ENCODE measurements around the gene PDE3A.
"Not testable (repeated sequence)": the region's sequence is repeated elsewhere in the genome, so short reads cannot be mapped to it uniquely, and the experiment has no call there.

The PDE3A gene

GRCh38 chr12:20372326-20373096, 4.2 kb downstream of the PDE3A start:
- no peak for DNase-seq (ENCODE audit: low read depth, low spot score)

- no peak for DNase-seq (ENCODE audit: low read depth, low spot score)
These were observed 6.5 kb downstream of the PDE3A start for GRCh38 chr12:20374795-20375194.

- no peak for DNase-seq (ENCODE audit: low read depth, low spot score)
These were observed 7.2 kb downstream of the PDE3A start for GRCh38 chr12:20375560-20375959.

- no peak for DNase-seq (ENCODE audit: low read depth, low spot score)
These were observed 8.6 kb downstream of the PDE3A start for GRCh38 chr12:20376984-20377383.

- no peak for DNase-seq (ENCODE audit: low read depth, low spot score)
These were observed 9.4 kb downstream of the PDE3A start for GRCh38 chr12:20377750-20378149.

- no peak for DNase-seq (ENCODE audit: low read depth, low spot score)
These were observed 13.8 kb downstream of the PDE3A start for GRCh38 chr12:20382117-20382516.

GRCh38 chr12:20383612-20384011, 15.3 kb downstream of the PDE3A start:
- DNase-seq (ENCODE audit: low read depth, low spot score), result no peak

GRCh38 chr12:20384836-20385235, 16.5 kb downstream of the PDE3A start:
- not testable (repeated sequence) for DNase-seq (ENCODE audit: low read depth, low spot score)

- no peak for DNase-seq (ENCODE audit: low read depth, low spot score)
These were observed 22.5 kb downstream of the PDE3A start for GRCh38 chr12:20390846-20391245.

GRCh38 chr12:20392339-20392738, 24.0 kb downstream of the PDE3A start:
- DNase-seq (ENCODE audit: low read depth, low spot score), result no peak

- DNase-seq (ENCODE audit: low read depth, low spot score), result no peak
These were observed 25.4 kb downstream of the PDE3A start for GRCh38 chr12:20393707-20394106.

GRCh38 chr12:20395791-20396550, 27.6 kb downstream of the PDE3A start:
- DNase-seq (ENCODE audit: low read depth, low spot score), result no peak

- no peak for DNase-seq (ENCODE audit: low read depth, low spot score)
These were observed 30.3 kb downstream of the PDE3A start for GRCh38 chr12:20398686-20399085.

- no peak for DNase-seq (ENCODE audit: low read depth, low spot score)
These were observed 31.7 kb downstream of the PDE3A start for GRCh38 chr12:20400003-20400402.

- no peak for DNase-seq (ENCODE audit: low read depth, low spot score)
These were observed 34.9 kb downstream of the PDE3A start for GRCh38 chr12:20403230-20403629.

- no peak for DNase-seq (ENCODE audit: low read depth, low spot score)
These were observed 36.4 kb downstream of the PDE3A start for GRCh38 chr12:20404576-20405346.

GRCh38 chr12:20409607-20410377, 41.5 kb downstream of the PDE3A start:
- DNase-seq (ENCODE audit: low read depth, low spot score), result no peak

GRCh38 chr12:20410734-20411133, 42.4 kb downstream of the PDE3A start:
- no peak for DNase-seq (ENCODE audit: low read depth, low spot score)

GRCh38 chr12:20411345-20411744, 43.0 kb downstream of the PDE3A start:
- no peak for DNase-seq (ENCODE audit: low read depth, low spot score)

GRCh38 chr12:20415028-20415427, 46.7 kb downstream of the PDE3A start:
- DNase-seq (ENCODE audit: low read depth, low spot score), result no peak

GRCh38 chr12:20415641-20416040, 47.3 kb downstream of the PDE3A start:
- no peak for DNase-seq (ENCODE audit: low read depth, low spot score)

- DNase-seq (ENCODE audit: low read depth, low spot score), result no peak
These were observed 52.2 kb downstream of the PDE3A start for GRCh38 chr12:20420557-20420956.
